Measurements from ENCODE around the gene GPR4.
"Not testable (repeated sequence)": the region's sequence is repeated elsewhere in the genome, so short reads cannot be mapped to it uniquely, and the experiment has no call there.

GPR4 gene

GRCh38 chr19:45601524-45602374, at the start of gene GPR4:
Gene GPR4, minus strand, starts transcription at chr19:45602212. Its CDS starts 10,346 bp downstream, at chr19:45591866.
- no peak for DNase-seq

DNA sequence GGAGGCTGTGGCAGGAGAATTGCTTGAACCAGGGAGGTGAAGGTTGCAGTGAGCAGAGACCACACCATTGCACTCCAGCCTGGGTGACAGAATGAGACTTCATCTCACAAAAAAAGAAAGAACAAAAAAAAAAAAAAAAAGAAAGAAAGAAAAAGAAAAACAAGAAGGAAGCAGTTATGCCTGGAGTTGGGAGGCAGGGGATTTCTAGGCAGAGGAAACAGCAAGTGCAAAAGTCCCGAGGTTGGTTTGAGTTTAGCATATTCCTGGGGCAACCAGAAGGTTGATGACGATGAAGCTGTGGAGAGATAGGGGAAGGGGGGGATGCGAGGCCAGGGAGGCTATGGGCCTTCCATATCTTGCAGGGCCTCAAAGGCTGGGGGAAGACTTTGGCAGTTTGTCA, 48.7 kb upstream of the GPR4 start:
- DNase-seq: no peak

- no peak for DNase-seq
Measured at GRCh38 chr19:45646345-45646698, 44.3 kb upstream of the GPR4 start.

- peak; percentile 23 for DNase-seq
Measured at GRCh38 chr19:45645631-45646344, 43.8 kb upstream of the GPR4 start.

- DNase-seq: no peak
Measured at GRCh38 chr19:45645068-45645630, 43.1 kb upstream of the GPR4 start.

DNA sequence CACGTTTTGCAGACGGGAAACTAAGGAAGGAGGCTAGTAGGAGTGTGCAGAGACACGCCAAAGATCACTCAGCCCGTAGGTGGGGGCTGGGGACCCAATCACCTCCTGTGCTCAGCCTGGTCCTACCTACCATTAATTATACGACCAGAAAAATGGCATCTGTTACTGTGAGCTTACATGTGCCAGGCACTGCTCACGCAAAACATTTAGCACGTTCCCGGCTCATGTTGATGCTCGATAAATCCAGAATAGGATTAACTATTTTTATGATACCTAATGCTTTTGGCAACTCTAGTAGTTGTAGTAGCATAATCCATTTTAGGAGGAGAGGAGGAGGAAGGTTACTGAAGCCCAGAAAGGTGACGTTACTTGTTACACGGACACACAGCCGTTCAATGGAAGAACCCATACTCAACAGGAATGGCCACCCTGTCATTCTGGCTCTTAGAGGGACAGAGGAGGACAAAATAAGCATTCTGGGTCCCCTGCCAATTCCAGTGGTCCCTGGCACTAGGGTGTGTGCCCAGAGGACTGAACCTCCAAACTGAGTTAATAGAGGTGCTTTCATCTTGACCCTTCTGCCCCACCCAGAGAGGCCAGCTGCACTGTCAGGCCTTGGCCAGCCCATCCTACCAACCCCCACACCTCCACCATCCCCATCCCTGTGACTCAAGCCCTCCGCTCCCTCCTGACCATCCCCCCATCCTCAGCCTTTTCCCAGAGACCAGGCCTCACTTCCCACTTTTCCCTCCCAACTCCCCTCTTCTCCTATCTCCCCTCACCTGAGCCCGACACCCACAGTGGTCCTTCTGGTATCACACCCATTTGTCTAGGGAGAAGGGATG, 42.1 kb upstream of the GPR4 start:
- no peak for DNase-seq

GRCh38 chr19:45643024-45643926, 41.3 kb upstream of the GPR4 start:
- peak; percentile 58 for DNase-seq

- DNase-seq: peak; percentile 67
Measured at GRCh38 chr19:45641274-45642105, 39.5 kb upstream of the GPR4 start.

DNA sequence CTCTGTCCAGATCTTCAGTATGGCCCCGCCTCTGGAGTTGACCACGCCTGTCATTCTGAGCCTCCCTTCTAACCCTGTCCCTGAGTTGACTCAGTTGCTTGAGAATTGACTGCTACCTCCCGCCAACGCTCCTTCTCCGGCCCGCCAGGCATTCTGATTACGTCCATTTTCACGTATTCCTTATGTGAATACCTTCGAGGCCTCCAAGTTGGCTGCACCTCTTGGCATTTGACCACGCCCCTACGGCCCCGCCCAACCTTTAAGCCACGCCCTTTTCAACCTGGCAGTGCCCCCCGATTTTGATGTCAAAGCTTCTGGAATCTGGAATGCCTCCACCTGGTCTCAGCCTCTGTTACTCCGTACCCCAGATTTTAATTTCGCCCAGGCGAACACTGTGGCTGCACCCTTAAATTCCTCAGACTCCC, 38.8 kb upstream of the GPR4 start:
- no peak for DNase-seq

DNA sequence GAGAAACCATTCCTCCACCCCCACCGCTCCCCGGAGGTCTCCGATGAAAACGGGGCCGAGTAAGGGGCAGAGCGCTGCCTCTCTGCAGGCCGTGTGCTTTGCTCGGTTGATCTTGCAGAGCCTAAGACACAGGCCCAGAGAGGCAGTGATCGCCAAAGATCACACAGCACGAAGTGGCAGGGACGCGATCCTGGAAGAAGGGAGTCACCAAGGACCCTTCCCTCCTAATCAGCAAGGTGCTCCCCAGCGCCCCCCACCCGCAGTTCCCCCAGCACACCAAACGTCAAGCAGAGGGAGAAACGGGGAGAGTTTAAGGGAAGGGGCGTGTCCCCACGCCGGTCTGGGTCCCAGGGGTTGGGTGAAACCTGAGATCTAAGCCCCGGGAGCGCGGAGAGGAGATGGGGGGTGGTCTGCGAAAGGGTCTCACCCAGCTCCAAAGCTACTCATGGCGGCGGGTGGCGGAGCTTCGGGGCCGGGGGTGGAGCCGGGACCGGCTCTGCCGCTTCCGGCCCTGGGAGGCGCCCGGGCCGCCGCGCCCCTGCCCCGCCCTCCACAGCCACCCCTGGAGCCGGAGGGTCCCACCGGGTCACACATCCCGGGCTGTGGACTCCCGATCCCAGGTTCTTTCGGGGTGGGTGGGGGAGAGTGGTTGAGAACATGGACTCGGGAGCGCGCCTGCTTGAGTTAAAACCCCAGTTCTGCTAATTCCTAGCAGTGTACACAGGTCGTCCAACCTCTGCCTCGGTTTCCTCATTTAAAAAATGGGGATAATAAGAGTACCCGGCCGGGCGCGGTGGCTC, 37.1 kb upstream of the GPR4 start, which contains the start of gene EML2:
TSS of gene EML2 (minus strand) at position 468 of the 800 bp plus-strand sequence. CDS start at position 447, 21 bp downstream.
- no peak for DNase-seq

DNA sequence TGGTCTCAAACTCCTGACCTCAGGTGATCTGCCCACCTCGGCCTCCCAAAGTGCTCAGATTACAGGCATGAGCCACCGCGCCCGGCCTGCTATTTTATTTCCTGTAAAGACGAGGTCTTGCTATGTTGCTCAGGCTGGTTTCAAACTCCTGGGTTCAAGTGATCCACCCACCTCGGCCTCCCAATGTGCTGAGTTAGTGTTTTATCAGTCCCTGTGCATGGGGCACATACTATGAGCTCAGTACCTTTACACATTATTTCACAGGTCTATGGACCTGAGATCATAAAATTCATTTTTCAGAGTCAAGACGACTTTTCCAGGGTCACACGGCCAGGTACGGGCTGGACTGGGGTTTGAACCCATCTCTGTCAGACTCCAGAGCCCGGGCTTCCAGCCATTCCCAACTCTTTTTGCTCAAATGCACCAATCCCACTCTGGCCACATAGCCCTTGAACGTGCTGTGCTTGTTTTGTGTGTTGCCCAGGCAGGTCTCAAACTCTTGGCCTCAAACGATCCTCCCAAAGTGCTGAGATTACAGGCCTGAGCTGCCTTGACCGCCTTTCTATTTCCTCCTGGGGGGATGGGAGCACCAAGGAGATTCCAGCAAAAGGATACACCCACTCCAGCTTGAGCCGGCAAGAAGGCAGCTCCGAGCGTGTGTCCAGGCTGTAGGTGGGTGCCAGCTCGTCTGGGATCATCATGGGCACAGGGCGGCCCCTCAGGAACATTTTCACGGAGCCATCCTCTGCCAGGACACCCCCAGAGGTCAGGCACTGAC, 36.1 kb upstream of the GPR4 start:
- DNase-seq: no peak

DNA sequence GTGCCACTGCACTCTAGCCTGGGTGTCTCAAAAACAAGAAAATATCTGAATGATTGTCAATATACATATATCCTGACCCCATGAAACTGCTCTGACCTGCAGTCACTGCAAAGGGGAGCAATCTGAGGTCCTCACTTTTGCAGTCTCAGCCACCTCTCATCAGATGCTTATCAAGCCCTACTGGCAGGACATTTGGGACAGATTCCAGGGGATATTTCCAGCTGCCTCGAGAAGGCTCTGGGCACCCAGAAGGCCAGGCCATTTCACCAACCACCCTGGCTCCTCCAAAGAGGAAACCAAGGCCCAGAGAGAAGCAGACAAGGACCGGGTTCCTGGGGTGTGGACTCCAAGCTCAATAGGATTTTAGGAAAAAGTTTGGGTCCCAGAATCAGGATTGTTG, 34.9 kb upstream of the GPR4 start:
- no peak for DNase-seq

- DNase-seq: no peak
Measured at GRCh38 chr19:45636275-45636674, 34.3 kb upstream of the GPR4 start.

- DNase-seq: peak; percentile 53
Measured at GRCh38 chr19:45632468-45633196, 30.6 kb upstream of the GPR4 start.

DNA sequence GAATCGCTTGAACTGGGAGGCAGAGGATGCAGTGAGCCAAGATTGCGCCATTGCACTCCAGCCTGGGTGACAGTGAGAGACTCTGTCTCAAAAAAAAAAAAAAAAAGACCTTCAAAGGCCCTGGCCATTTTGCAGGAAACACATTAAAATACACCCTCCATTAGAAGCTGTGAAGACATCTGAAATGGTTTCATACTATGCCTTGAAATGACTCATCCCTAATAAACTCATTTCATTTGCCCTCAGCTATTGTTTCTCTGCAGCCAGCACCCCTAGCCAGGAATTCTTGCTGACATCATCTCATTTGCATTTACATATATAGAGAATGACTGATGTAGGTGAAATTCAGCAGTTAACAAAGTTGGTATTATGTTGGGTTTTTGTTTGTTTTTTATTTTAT, 28.5 kb upstream of the GPR4 start:
- no peak for DNase-seq

DNA sequence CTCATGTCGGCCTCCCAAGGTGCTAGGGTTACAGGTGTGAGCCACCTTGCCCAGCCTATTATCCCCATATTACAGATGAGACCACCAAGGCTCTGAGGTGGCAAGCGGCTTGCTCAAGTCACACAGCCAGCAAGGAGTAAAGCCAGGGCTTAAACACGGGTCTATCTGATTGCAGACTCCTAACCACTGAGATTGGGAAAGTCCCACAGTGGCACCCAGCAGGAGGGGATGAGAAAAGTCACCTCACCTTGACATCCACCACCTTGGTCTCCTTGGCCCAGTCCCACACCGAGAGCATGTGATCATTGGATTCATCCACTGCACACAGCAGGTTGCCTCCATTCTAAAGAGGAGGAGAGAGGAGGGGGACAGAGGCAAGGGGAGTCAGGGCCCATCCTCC, 27.7 kb upstream of the GPR4 start:
- DNase-seq: no peak

DNA sequence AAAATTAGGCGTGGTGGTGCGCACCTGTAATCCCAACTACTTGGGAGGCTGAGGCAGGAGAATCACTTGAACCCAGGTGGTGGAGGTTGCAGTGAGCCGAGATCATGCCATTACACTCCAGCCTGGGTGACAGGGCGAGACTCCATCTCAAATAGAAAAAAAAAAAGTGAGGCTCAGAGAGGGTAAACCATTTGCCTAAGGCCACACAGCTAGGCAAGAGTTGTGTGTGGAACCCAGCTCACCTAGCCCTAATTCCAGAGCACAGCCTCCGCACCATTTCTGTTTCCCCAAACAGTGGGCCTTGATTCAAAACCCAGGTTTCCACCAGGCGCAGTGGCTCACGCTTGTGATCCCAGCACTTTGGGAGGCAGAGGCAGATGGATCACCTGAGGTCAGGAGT, 26.2 kb upstream of the GPR4 start:
- DNase-seq: not testable (repeated sequence)

GRCh38 chr19:45623984-45624383, 22.0 kb upstream of the GPR4 start:
- no peak for DNase-seq
